Gastrocnemius medialis (tissue), 4 donors: ENCODE results near the gene ZNF445.

Source experiments
- CTCF ChIP-seq, 5 experiments: fragments of 450-650 bp in 3 of 5; fragments of 200-600 bp in 2 of 5; sonication (generic) in 2 of 5; IDR thresholded peaks in 4 of 5; conservative IDR thresholded peaks in 1 of 5; 1 replicate in 4 of 5; 2 replicates in 1 of 5; pipeline ENCODE4 v1.5.1; 2016 to 2019; ENCODE audit warnings: antibody characterized with exemption in 5 of 5, mild to moderate bottlenecking in 3 of 5, moderate library complexity in 3 of 5
- POLR2A ChIP-seq, 2 donors: fragments of 450-650 bp; IDR thresholded peaks; one replicate each; pipeline ENCODE4 v1.6.1; 2017; ENCODE audit warnings: antibody characterized with exemption in 2 of 2, mild to moderate bottlenecking in 2 of 2, moderate library complexity in 2 of 2

- no peak for TF ChIP-seq CTCF (IDR thresholded peaks at IDR 0.05 in 4 of 5, conservative IDR thresholded peaks at IDR 0.05 in 1 of 5)
- TF ChIP-seq POLR2A (IDR thresholded peaks at IDR 0.05), result no peak
Measured at GRCh38 chr3:44518782-44519156, 41.3 kb upstream of the ZNF445 start.
